GM11168 (cell line): ENCODE measurements around the gene UBFD1.
"Not testable (repeated sequence)": the region's sequence is repeated elsewhere in the genome, so short reads cannot be mapped to it uniquely, and the experiment has no call there.

Experiments
- in situ Hi-C: fragments of 300-500 bp; cut with MboI; formaldehyde crosslinking; loops from one replicate; pipeline ENCODE4 v1.12.0; 2022; ENCODE audit warnings: low sequenced_read_pairs; ENCODE audit not compliant: unreplicated experiment

The UBFD1 gene

GRCh38 chr16:23564575-23565363 is 7.2 kb downstream of the UBFD1 start:
- in situ Hi-C loops = no loop called here

- in situ Hi-C loops = no loop called here
Measured at GRCh38 chr16:23566724-23567123, 9.2 kb downstream of the UBFD1 start.

- in situ Hi-C loops = no loop called here
Measured at GRCh38 chr16:23567602-23568001, 10.1 kb downstream of the UBFD1 start.

- in situ Hi-C loops = no loop called here
Measured at GRCh38 chr16:23570992-23571632, 13.6 kb downstream of the UBFD1 start.

DNA sequence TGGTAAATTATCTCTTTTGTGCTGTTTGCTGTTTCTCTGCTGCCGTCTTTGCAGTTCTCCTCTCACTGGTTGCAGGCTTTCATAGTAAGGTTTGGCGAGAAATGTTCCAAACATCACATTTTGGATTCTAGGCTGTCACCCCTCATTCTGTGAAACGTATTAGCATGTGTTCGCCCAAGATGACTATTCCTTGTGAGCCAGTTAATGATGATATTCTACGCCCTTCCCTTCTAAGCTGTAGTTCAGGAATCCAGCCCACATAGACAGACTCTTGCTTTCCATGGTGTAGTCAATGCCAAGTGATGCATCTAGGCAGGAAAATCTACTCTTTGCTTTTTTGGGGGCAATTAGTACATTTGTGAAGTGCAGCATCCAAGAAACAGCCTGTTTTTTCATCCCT is 14.4 kb downstream of the UBFD1 start:
- in situ Hi-C loops = no loop called here

- in situ Hi-C loops = no loop called here
Measured at GRCh38 chr16:23572394-23572793, 14.9 kb downstream of the UBFD1 start.

GRCh38 chr16:23573817-23574216 is 16.3 kb downstream of the UBFD1 start:
- in situ Hi-C loops = no loop called here

DNA sequence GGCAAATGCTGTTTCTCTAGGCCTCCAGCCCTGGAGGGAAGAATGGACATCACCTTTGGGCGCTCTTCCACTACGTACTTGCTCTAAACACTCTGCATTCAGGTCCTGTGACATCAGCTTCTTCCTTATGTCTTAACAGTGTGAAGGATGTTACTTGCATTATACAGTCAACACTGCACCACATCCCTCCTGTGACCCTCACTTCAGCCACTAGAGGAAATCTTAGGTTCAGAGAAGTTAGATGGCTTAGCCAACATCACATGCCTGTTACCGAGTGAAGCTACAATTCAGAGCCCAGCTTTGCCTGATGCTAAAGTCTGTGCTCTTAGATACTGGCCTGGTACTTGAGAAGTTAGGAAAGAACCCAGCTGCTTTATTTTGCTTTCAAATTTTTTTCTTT is 18.3 kb downstream of the UBFD1 start:
- in situ Hi-C loops = no loop called here

- in situ Hi-C loops = no loop called here
Measured at GRCh38 chr16:23577493-23577892, 20.0 kb downstream of the UBFD1 start.

- in situ Hi-C loops = no loop called here
Measured at GRCh38 chr16:23578101-23578830, 20.7 kb downstream of the UBFD1 start.

DNA sequence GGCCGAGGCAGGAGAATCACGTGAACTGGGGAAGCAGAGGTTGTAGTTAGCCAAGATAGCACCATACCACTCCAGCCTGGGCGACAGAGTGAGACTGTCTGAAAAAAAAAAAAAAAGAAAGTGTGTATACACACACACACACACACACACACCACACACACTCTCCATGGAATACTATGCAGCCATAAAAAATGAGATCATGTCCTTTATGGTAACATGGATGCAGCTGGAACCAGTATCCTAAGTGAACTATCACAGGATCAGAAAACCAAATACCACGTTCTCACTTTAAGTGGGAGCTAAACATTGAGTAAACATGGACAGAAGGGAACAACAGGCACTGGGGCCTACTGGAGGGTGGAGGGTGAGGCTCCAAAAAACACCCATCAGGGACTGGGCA is 21.8 kb downstream of the UBFD1 start:
- in situ Hi-C loops = no loop called here

DNA sequence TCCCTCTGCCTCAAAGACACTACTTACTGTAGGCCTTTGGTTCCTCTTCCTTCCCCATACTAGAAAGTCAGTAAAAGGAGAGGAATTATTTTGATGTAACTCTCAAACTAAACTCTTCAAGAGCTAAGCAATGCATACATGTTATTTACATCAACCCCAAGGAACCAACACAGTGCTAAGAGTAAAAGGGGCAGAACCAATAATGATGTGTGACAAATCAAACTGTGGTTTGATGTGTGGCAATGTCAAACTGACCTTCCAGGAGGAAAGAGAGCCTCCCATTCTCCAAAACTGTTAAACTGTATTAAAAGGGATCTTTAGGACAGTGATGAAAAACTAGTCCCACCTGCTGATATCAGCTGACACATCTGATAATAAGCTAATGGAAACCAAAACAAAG is 22.9 kb downstream of the UBFD1 start:
- in situ Hi-C loops = no loop called here

GRCh38 chr16:23581764-23582163 is 24.2 kb downstream of the UBFD1 start:
- in situ Hi-C loops = no loop called here

DNA sequence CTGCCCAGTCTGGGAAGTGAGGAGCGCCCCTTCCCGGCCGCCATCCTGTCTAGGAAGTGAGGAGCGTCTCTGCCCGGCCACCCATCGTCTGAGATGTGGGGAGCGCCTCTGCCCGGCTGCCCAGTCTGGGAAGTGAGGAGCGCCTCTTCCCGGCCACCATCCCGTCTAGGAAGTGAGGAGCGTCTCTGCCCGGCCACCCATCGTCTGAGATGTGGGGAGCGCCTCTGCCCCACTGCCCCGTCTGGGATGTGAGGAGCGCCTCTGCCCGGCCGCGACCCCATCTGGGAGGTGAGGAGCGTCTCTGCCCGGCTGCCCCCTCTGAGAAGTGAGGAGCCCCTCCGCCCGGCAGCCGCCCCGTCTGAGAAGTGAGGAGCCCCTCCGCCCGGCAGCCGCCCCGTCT is 25.7 kb downstream of the UBFD1 start:
- in situ Hi-C loops = not testable (repeated sequence)

- in situ Hi-C loops = no loop called here
Measured at GRCh38 chr16:23584186-23585076, 26.9 kb downstream of the UBFD1 start.

GRCh38 chr16:23587726-23588125 is 30.2 kb downstream of the UBFD1 start:
- in situ Hi-C loops = no loop called here

DNA sequence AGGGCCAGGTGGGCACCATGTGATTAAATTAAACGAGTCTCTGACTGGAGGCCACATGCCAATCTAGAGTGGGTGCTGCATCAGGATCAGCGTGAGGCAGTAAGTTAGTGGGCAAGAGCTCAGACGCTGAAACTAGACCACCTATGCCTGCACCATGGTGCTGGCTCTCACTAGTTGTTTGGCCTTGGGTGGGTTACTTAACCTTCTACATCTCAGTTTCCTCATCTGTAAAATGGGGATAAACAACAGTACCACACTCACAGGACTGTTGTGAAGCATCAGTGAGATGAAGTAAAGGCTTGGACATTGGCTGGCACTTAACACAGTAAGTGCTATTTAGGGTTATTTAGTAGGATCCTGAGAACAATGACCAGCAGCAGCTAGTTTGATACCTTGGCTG is 32.7 kb downstream of the UBFD1 start:
- in situ Hi-C loops = no loop called here

DNA sequence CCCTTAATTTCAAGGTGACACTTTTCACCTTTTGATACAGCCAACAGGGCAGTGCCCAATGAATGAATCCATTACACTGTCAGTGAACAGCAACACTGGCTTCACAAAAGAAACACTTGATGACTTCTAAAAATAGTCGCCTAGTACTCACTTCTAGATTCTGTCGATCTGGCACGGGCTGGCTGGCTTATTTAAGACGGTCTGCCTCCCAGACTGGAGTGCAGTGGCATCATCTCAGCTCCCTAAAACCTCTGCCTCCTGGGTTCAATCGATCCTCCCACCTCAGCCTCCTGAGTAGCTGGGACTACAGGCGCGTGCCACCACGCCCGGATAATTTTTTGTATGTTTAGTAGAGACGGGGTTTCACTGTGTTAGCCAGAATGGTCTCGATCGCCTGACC is 36.7 kb downstream of the UBFD1 start:
- in situ Hi-C loops = no loop called here

GRCh38 chr16:23595246-23595950 is 37.9 kb downstream of the UBFD1 start:
- in situ Hi-C loops = no loop called here
